HepG2 (cell line): ENCODE results near the gene SLC35G2. TPM values are rescaled to one million over a fixed set of nuclear protein-coding genes. Genes with fewer than 3 reads are reported as not detected.
A peak's percentile ranks its signal among the peaks of the same experiment; 100 is the strongest.
"Not testable (repeated sequence)": the region's sequence is repeated elsewhere in the genome, so short reads cannot be mapped to it uniquely, and the experiment has no call there.

Source experiments
- ATAC-seq: fragments of 200-7000 bp; cut with Tn5 transposase; 3 replicates; pipeline ENCODE4 v1.9.1; 2020; ENCODE audit warnings: mild to moderate bottlenecking, moderate library complexity
- BruUV-seq: library from RNA; stranded (reverse); fragments of 400-500 nt; replicated peaks from 2 replicates; lab custom pipeline; 2021; lab: Mats Ljungman, UMichigan
- CTCF ChIA-PET: fragments of 300-600 bp; formaldehyde crosslinking; extraction: SDS; loops from one replicate; lab custom pipeline; 2021; ENCODE audit warnings: low total read pairs, inconsistent platforms, low intra/inter-chr PET ratio; lab: Yijun Ruan, JAX
- POLR2A ChIA-PET: fragments of 350-600 bp; sonication (Branson Sonifier 250); formaldehyde crosslinking; loops from one replicate; lab custom pipeline; 2020; ENCODE audit warnings: antibody characterized with exemption, inconsistent platforms; lab: Yijun Ruan, JAX
- DNase-seq: peaks from one replicate; pipeline ENCODE4 v3.0.0-alpha.2; 2015; ENCODE audit warnings: low spot score
- FAIRE-seq: peaks from 3 replicates; lab custom pipeline; 2011; peaks lifted over from hg19 to GRCh38; lab: Jason Lieb, UNC
- H2AFZ ChIP-seq: one replicate; pipeline ENCODE4 v1.6.1; 2011; ENCODE audit warnings: low read length, inconsistent platforms
- H3K27ac ChIP-seq: fragments of 300-600 bp; 3 replicates; pipeline ENCODE4 v1.8.0; 2011; ENCODE audit warnings: mixed run types, mild to moderate bottlenecking, mixed read lengths, low read length, inconsistent platforms; ENCODE audit not compliant: insufficient read depth; ENCODE audit errors: extremely low read length
- H3K27me3 ChIP-seq, 2 experiments: fragments of 200-600 bp in 1 of 2; 2 replicates in 1 of 2; 3 replicates in 1 of 2; pipeline versions ENCODE4 v1.6.0 to v1.8.0; 2011; ENCODE audit warnings: low read length in 2 of 2, mild to moderate bottlenecking in 2 of 2, moderate library complexity in 2 of 2, inconsistent platforms in 1 of 2; ENCODE audit not compliant: insufficient read depth in 2 of 2, control insufficient read depth in 1 of 2
- H3K36me3 ChIP-seq, 2 experiments: fragments of 200-600 bp in 1 of 2; replicated peaks in 1 of 2; 2 replicates in 1 of 2; 3 replicates in 1 of 2; pipeline versions ENCODE4 v1.5.1 to v1.8.0; 2011; ENCODE audit warnings: low read length in 2 of 2, inconsistent platforms in 1 of 2; ENCODE audit not compliant: insufficient read depth in 2 of 2, control insufficient read depth in 1 of 2
- H3K4me1 ChIP-seq: 2 replicates; pipeline ENCODE4 v1.5.1; 2012; ENCODE audit warnings: low read length, inconsistent platforms; ENCODE audit not compliant: insufficient read depth
- H3K4me2 ChIP-seq: 2 replicates; pipeline ENCODE4 v1.6.0; 2011; ENCODE audit warnings: low read depth, low read length, inconsistent platforms
- H3K4me3 ChIP-seq, 3 experiments: fragments of 200-600 bp in 1 of 3; sonication (generic), shearing (Covaris generic) in 1 of 3; replicated peaks in 1 of 3; 2 replicates each; pipeline ENCODE4 v1.5.1; 2011 to 2016; ENCODE audit warnings: low read length in 3 of 3, inconsistent platforms in 2 of 3, low read depth in 2 of 3, mild to moderate bottlenecking in 2 of 3, control low read depth in 1 of 3, mixed read lengths in 1 of 3; ENCODE audit not compliant: insufficient read depth in 1 of 3
- H3K79me2 ChIP-seq: one replicate; pipeline ENCODE4 v1.6.1; 2011; ENCODE audit warnings: low read length, inconsistent platforms; ENCODE audit not compliant: insufficient read depth
- H3K9ac ChIP-seq: 2 replicates; pipeline ENCODE4 v1.6.0; 2011; ENCODE audit warnings: mild to moderate bottlenecking, low read depth, low read length, inconsistent platforms; ENCODE audit not compliant: insufficient read depth
- H3K9me3 ChIP-seq: 2 replicates; pipeline ENCODE4 v1.5.1; 2012; ENCODE audit warnings: mild to moderate bottlenecking, low read length
- H4K20me1 ChIP-seq: 2 replicates; pipeline ENCODE4 v1.6.0; 2011; ENCODE audit warnings: inconsistent platforms, mild to moderate bottlenecking, low read length, moderate library complexity; ENCODE audit not compliant: insufficient read depth
- CREB1 ChIP-seq, 2 experiments: fragments of 450-650 bp in 1 of 2; IDR thresholded peaks; 2 replicates each; pipeline ENCODE4 v1.6.1; 2016 to 2017; ENCODE audit warnings: control low read depth in 1 of 2, mild to moderate bottlenecking in 1 of 2, missing compliant biosample characterization in 1 of 2, missing genetic modification characterization in 1 of 2
- FOSL2 ChIP-seq: sonication (generic); formaldehyde crosslinking; IDR thresholded peaks from 2 replicates; pipeline ENCODE4 v1.4.0; 2020; ENCODE audit warnings: missing genetic modification reagents
- HNRNPLL ChIP-seq: fragments of 200-400 bp; formaldehyde crosslinking; IDR thresholded peaks from 2 replicates; pipeline ENCODE4 v1.6.1; 2017; ENCODE audit warnings: mild to moderate bottlenecking, low read depth, low read length; ENCODE audit not compliant: poor library complexity, severe bottlenecking
- TARDBP ChIP-seq: sonication (generic); formaldehyde crosslinking; IDR thresholded peaks from 2 replicates; pipeline ENCODE4 v1.8.0; 2022; ENCODE audit warnings: mild to moderate bottlenecking, missing genetic modification reagents
- ZNF18 ChIP-seq: sonication (generic); formaldehyde crosslinking; IDR thresholded peaks from 2 replicates; pipeline ENCODE4 v1.8.0; 2022; ENCODE audit warnings: mild to moderate bottlenecking, missing genetic modification reagents; ENCODE audit not compliant: insufficient replicate concordance
- ZNF30 ChIP-seq: sonication (generic); formaldehyde crosslinking; IDR thresholded peaks from 2 replicates; pipeline ENCODE4 v1.5.0; 2020; ENCODE audit warnings: mild to moderate bottlenecking, missing genetic modification reagents
- ZNF414 ChIP-seq: sonication (generic); formaldehyde crosslinking; IDR thresholded peaks from 2 replicates; pipeline ENCODE4 v1.5.0; 2020; ENCODE audit warnings: missing genetic modification reagents
- ZNF567 ChIP-seq: sonication (generic); formaldehyde crosslinking; IDR thresholded peaks from 2 replicates; pipeline ENCODE4 v1.8.1; 2023; ENCODE audit warnings: mild to moderate bottlenecking, missing genetic modification reagents, borderline replicate concordance
- ZNF598 ChIP-seq: sonication (generic); formaldehyde crosslinking; IDR thresholded peaks from 2 replicates; pipeline ENCODE4 v1.5.1; 2020; ENCODE audit warnings: mild to moderate bottlenecking, missing genetic modification reagents, borderline replicate concordance
- ZNF652 ChIP-seq: IDR thresholded peaks from 2 replicates; pipeline ENCODE4 v1.6.1; 2016; ENCODE audit warnings: low read depth, borderline replicate concordance
- WGBS: methylation state at CpG from one replicate; pipeline ENCODE4 v1.1.6; 2017; ENCODE audit warnings: low lambda C conversion rate; 5-methylcytosine and 5-hydroxymethylcytosine counted together
- in situ Hi-C: cut with HindIII; loops from 2 replicates; pipeline ENCODE4 v1.10.0; 2017; ENCODE audit warnings: low pct_unique_long_range_greater_than_20kb; ENCODE audit not compliant: extremely low pct_ligation_motif_present
- intact Hi-C: fragments of 100-400 bp; cut with micrococcal nuclease; formaldehyde crosslinking; loops from one replicate; pipeline ENCODE4 v1.10.0; 2022; ENCODE audit not compliant: unreplicated experiment
- polyA plus RNA-seq, 8 experiments: library from polyadenylated mRNA; depleted of rRNA in 3 of 8; stranded (reverse) in 7 of 8; unstranded in 1 of 8; fragments of >200 nt; fragmentation: Illumina TruSeq in 4 of 8; extraction: Trizol in 4 of 8; gene quantifications; 2 replicates each; pipeline versions ENCODE4 v1.2.1 to v1.2.3, GENCODE V29; 2011 to 2016; ENCODE audit warnings: low read depth in 4 of 8, missing spikeins in 1 of 8, mixed read lengths in 1 of 8; ENCODE audit not compliant: insufficient read depth in 1 of 8
- total RNA-seq, 5 experiments: library from RNA; depleted of rRNA; stranded (reverse); fragments of >200 nt; fragmentation: Illumina TruSeq; extraction: Trizol; gene quantifications; 2 replicates each; pipeline ENCODE4 v1.2.3, GENCODE V29; 2016; ENCODE audit warnings: low read depth in 1 of 5

The SLC35G2 gene
- total and polyA plus RNA-seq, 2 of the 13 experiments (the other 11 are each of a cell fraction or from before 2014, with no cell fraction given) = 7.6 to 10.3 TPM

GRCh38 chr3:136893848-136894443 lies 75.0 kb downstream of the SLC35G2 start:
- CTCF ChIA-PET = no interaction called here
- no peak overlapping the region for H3K27ac ChIP-seq
- TF ChIP-seq ZNF598 (no peak), ZNF18 (no peak), TARDBP (no peak), HNRNPLL (no peak), ZNF652 (CRISPR knock-in tag) (no peak), ZNF30 (CRISPR knock-in tag) (no peak), FOSL2 (CRISPR knock-in tag) (0 out of 2 replicates have a peak, but pooled peaks have one; percentile 12), ZNF567 (CRISPR knock-in tag) (no peak), ZNF414 (CRISPR knock-in tag) (no peak), CREB1 (IDR thresholded peaks at IDR 0.05) (no peak), CREB1 (CRISPR knock-in tag; IDR thresholded peaks at IDR 0.05) (0 out of 2 replicates have a peak, but pooled peaks have one; percentile 19)

GRCh38 chr3:136897171-136897570 lies 78.2 kb downstream of the SLC35G2 start:
- in situ Hi-C loops, CTCF ChIA-PET, DNase-seq, H4K20me1 ChIP-seq, H3K9ac ChIP-seq, ATAC-seq, H3K9me3 ChIP-seq, H3K27ac ChIP-seq, H2AFZ ChIP-seq, H3K4me3 ChIP-seq, H3K27me3 ChIP-seq, intact Hi-C loops, POLR2A ChIA-PET, FAIRE-seq, H3K36me3 ChIP-seq, BruUV-seq, H3K4me2 ChIP-seq: not testable (repeated sequence)
- WGBS = 100% methylated on average over 1 of the region's 1 CpG
- Histone ChIP-seq H3K79me2 (peaks cover 78% of the 10 kb centered on the region), H3K4me1 (peaks cover 29% of the 10 kb centered on the region)

More at GRCh38 chr3:136893848-136894443, 75.0 kb downstream of the SLC35G2 start:
- no TSS peak for BruUV-seq
- WGBS = 76% methylated on average over 5 of the region's 5 CpGs
- intact Hi-C loops = no loop called here
- Histone ChIP-seq H3K4me2 (no peak overlapping the region), H3K27me3 (no peaks in the 10 kb centered on the region), H3K36me3 (no peaks in the 10 kb centered on the region; a peak in 1 of 5 replicates), H2AFZ (no peak overlapping the region), H3K4me3 (no peak overlapping the region), H3K9ac (no peak overlapping the region), H3K79me2 (peaks cover 74% of the 10 kb centered on the region), H3K9me3 (no peaks in the 10 kb centered on the region), H4K20me1 (peaks cover 9% of the 10 kb centered on the region; the same call in 1 of the 2 replicates), H3K4me1 (peaks cover 19% of the 10 kb centered on the region)
- ATAC-seq (no peak; the same call in 2 of the 3 replicates), DNase-seq (peak; percentile 12), FAIRE-seq (no peak)
- POLR2A ChIA-PET = interaction anchor here (0.7 kb wide), 1 partner anchor 141 kb away, joined by 3 read pairs; the partner anchor contains the start of gene STAG1
- in situ Hi-C loops = no loop called here
